WTC11 (cell line): Measurements from ENCODE around the gene ING1. TPM values are rescaled to one million over a fixed set of nuclear protein-coding genes. Genes with fewer than 3 reads are reported as not detected.
A peak's percentile ranks its signal among the peaks of the same experiment; 100 is the strongest.

ENCODE experiments used
- AFF4 ChIP-seq: sonication (generic); formaldehyde crosslinking; IDR thresholded peaks from 2 replicates; pipeline ENCODE4 v1.8.1; 2023; ENCODE audit warnings: mild to moderate bottlenecking, missing genetic modification reagents, borderline replicate concordance
- ATF1 ChIP-seq: sonication (generic); formaldehyde crosslinking; IDR thresholded peaks from 2 replicates; pipeline ENCODE4 v1.8.1; 2023; ENCODE audit warnings: mild to moderate bottlenecking, moderate library complexity, missing genetic modification reagents
- ATF2 ChIP-seq: sonication (generic); formaldehyde crosslinking; IDR thresholded peaks from 2 replicates; pipeline ENCODE4 v1.8.1; 2022; ENCODE audit warnings: low read depth, missing genetic modification reagents, borderline replicate concordance
- CBFB ChIP-seq: sonication (generic); formaldehyde crosslinking; IDR thresholded peaks from 2 replicates; pipeline ENCODE4 v1.8.1; 2022; ENCODE audit warnings: mild to moderate bottlenecking, low read depth, missing genetic modification reagents
- CDX4 ChIP-seq: fragments of 250-450 bp; sonication (Bioruptor Pico); IDR thresholded peaks from 2 replicates; pipeline ENCODE4 v1.9.0; 2021; ENCODE audit warnings: moderate library complexity, mild to moderate bottlenecking, inconsistent platforms, borderline replicate concordance
- CTCF ChIP-seq: fragments of 200-600 bp; IDR thresholded peaks from 2 replicates; pipeline ENCODE4 v1.8.0; 2022; ENCODE audit warnings: antibody characterized with exemption
- FOXP1 ChIP-seq: sonication (generic); formaldehyde crosslinking; IDR thresholded peaks from 2 replicates; pipeline ENCODE4 v1.8.0; 2022; ENCODE audit warnings: missing genetic modification reagents, mild to moderate bottlenecking, moderate library complexity, borderline replicate concordance
- GTF2I ChIP-seq: fragments of 250-450 bp; sonication (Bioruptor Pico); conservative IDR thresholded peaks from 2 replicates; pipeline ENCODE4 v1.4.0; 2021; ENCODE audit warnings: mild to moderate bottlenecking
- IRF2 ChIP-seq: sonication (generic); formaldehyde crosslinking; IDR thresholded peaks from 2 replicates; pipeline ENCODE4 v1.8.0; 2022; ENCODE audit warnings: low read depth, missing genetic modification reagents, borderline replicate concordance
- NR1H2 ChIP-seq: sonication (generic); formaldehyde crosslinking; IDR thresholded peaks from 2 replicates; pipeline ENCODE4 v1.9.0; 2021; ENCODE audit warnings: mild to moderate bottlenecking, moderate library complexity, missing genetic modification reagents
- NR3C1 ChIP-seq: sonication (generic); formaldehyde crosslinking; conservative IDR thresholded peaks from 2 replicates; pipeline ENCODE4 v1.8.1; 2023; ENCODE audit warnings: low read depth, mild to moderate bottlenecking, missing genetic modification reagents
- SMAD4 ChIP-seq: sonication (generic); formaldehyde crosslinking; IDR thresholded peaks from 2 replicates; pipeline ENCODE4 v1.8.0; 2022; ENCODE audit warnings: mild to moderate bottlenecking, missing genetic modification reagents
- USF1 ChIP-seq: sonication (generic); formaldehyde crosslinking; IDR thresholded peaks from 2 replicates; pipeline ENCODE4 v1.8.0; 2022; ENCODE audit warnings: mild to moderate bottlenecking, missing genetic modification reagents
- ZBTB21 ChIP-seq: sonication (generic); formaldehyde crosslinking; IDR thresholded peaks from 2 replicates; pipeline ENCODE4 v1.8.1; 2023; ENCODE audit warnings: mild to moderate bottlenecking, missing genetic modification reagents, borderline replicate concordance
- ZNF138 ChIP-seq: sonication (generic); formaldehyde crosslinking; conservative IDR thresholded peaks from 2 replicates; pipeline ENCODE4 v1.8.1; 2022; ENCODE audit warnings: mild to moderate bottlenecking, moderate library complexity, missing genetic modification reagents
- ZNF219 ChIP-seq: sonication (generic); formaldehyde crosslinking; IDR thresholded peaks from 2 replicates; pipeline ENCODE4 v1.8.0; 2023; ENCODE audit warnings: missing genetic modification reagents, mild to moderate bottlenecking, borderline replicate concordance
- ZNF263 ChIP-seq: sonication (generic); formaldehyde crosslinking; IDR thresholded peaks from 2 replicates; pipeline ENCODE4 v1.8.1; 2022; ENCODE audit warnings: low read depth, mild to moderate bottlenecking, moderate library complexity, missing genetic modification reagents
- ZNF425 ChIP-seq: fragments of 250-450 bp; sonication (Bioruptor Pico); conservative IDR thresholded peaks from 2 replicates; pipeline ENCODE4 v1.9.0; 2021; ENCODE audit warnings: mild to moderate bottlenecking
- ZNF512 ChIP-seq: sonication (generic); formaldehyde crosslinking; IDR thresholded peaks from 2 replicates; pipeline ENCODE4 v1.8.1; 2022; ENCODE audit warnings: missing genetic modification reagents, borderline replicate concordance
- ZNF532 ChIP-seq: fragments of 250-450 bp; sonication (Bioruptor Pico); IDR thresholded peaks from 2 replicates; pipeline ENCODE4 v1.9.0; 2021; ENCODE audit warnings: mild to moderate bottlenecking, borderline replicate concordance
- total RNA-seq: library from RNA; stranded (reverse); gene quantifications from 3 replicates; pipeline ENCODE4 v1.2.3, GENCODE V29; 2021

The ING1 gene
- total RNA-seq, 1 experiment from 2014 or later, result 26.2 TPM

GRCh38 chr13:110705826-110706569, 7.5 kb upstream of the ING1 start, which contains the start of gene CARS2 (continued):
- TF ChIP-seq AFF4 (CRISPR knock-in tag), result no peak
- TF ChIP-seq NR3C1 (CRISPR knock-in tag), result peak; percentile 88; the same call in 1 of the 2 replicates
- TF ChIP-seq ZNF532 (CRISPR knock-in tag), result no peak
- no peak for TF ChIP-seq ATF1
- peak; percentile 95; the same call in 1 of the 2 replicates for TF ChIP-seq CBFB (CRISPR knock-in tag)
- TF ChIP-seq IRF2 (CRISPR knock-in tag), result no peak
- TF ChIP-seq ZNF138 (CRISPR knock-in tag), result no peak
- TF ChIP-seq ATF2 (CRISPR knock-in tag), result no peak
- no peak for TF ChIP-seq CTCF
- no peak for TF ChIP-seq ZNF512
- TF ChIP-seq ZNF425 (CRISPR knock-in tag), result no peak
- TF ChIP-seq CDX4 (CRISPR knock-in tag), result no peak
- no peak for TF ChIP-seq ZNF263
- no peak for TF ChIP-seq GTF2I
- TF ChIP-seq NR1H2 (CRISPR knock-in tag), result no peak
- no peak for TF ChIP-seq USF1 (CRISPR knock-in tag)
- TF ChIP-seq ZNF219, result peak; percentile 77; the same call in 1 of the 2 replicates
- TF ChIP-seq SMAD4 (CRISPR knock-in tag), result 0 out of 2 replicates have a peak, but pooled peaks have one; percentile 43
- no peak for TF ChIP-seq ZBTB21 (CRISPR knock-in tag)
- TF ChIP-seq FOXP1 (CRISPR knock-in tag), result peak; percentile 82
